ENCODE data around the gene IL25. TPM values are rescaled to one million over a fixed set of nuclear protein-coding genes. Genes with fewer than 3 reads are reported as not detected.
A peak's percentile ranks its signal among the peaks of the same experiment; 100 is the strongest.

Gene IL25
- total RNA-seq, 4 donors from 2014 or later: not detected

DNA sequence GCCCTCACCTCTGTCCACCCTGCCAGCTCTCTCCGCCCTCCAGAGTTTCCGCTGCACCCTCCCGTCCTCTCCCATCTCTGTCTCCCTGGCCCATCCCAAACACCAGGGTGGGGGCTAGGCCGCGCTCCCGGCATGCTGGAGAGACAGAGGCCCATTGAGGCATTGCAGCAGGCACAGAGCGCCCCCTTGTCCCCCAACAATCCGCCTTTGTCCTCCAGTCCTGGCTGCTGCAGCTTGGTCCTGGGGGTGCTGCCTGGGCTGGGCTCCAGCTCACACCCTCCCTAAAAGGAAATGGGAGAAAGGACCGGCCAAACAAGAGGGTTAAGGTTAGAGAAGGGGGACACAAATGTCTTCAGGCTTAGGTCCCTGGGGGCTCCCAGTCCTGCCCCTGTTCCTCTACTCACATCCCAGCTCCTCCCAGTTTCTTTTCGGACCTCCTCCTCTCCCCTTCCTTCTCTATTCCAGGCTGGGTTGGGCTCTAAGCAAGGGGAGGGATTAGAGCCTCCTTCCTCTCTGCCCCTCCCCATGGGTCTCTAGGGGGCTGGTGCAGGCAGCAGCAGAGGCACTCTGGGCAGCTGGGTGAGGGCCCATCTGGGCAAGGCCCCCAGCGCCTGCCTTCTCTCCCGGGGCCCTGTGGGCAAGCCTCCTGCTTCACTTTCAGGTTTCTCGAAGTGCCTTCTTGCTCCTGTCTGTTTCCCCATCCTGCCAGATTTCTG lies 4.0 kb downstream of the IL25 start, which contains the start of gene CMTM5:
TSS of gene CMTM5 (plus strand) at position 565 of the 716 bp plus-strand sequence. CDS start 206 bp downstream, outside the sequence.
- DNase-seq: no peak
- Histone ChIP-seq H3K9me3 (no peaks in the 10 kb centered on the region), H3K4me1 (peaks cover 0 to 6% (median 0%) of the 10 kb centered on the region in 4 donors), H3K36me3 (no peaks in the 10 kb centered on the region), H3K4me3 (no peak within 1 kb of the TSS), H3K27ac (peak within 1 kb of the TSS in 2 of 4 donors; percentile 27 to 38), H3K27me3 (no peaks in the 10 kb centered on the region)
- in situ Hi-C loops (cut with MboI; ENCODE audit: low pct_ligation_motif_present in 1 of 4, low pct_unique_long_range_greater_than_20kb in 1 of 4, low sequenced_read_pairs in 3 of 4) (loop anchor here in 1 of 4 donors (25.0 kb wide), 1 partner anchor 114 kb away; no protein-coding TSS in a partner anchor), intact Hi-C loops (cut with DNase I; ENCODE audit: low total_unique reads) (no loop called here)
- no peak for TF ChIP-seq CTCF (IDR thresholded peaks at IDR 0.05)
- TF ChIP-seq POLR2A (IDR thresholded peaks at IDR 0.05): no peak
- TF ChIP-seq EP300 (IDR thresholded peaks at IDR 0.05; ENCODE audit: low read depth): no peak
- TF ChIP-seq POLR2AphosphoS5 (IDR thresholded peaks at IDR 0.05): no peak
- WGBS, 2 donors (ENCODE audit: low coverage in 1 of 2): 64 to 87% methylated on average over 3 to 13 of the region's 13 CpGs

GRCh38 chr14:23377198-23377550 lies 4.6 kb downstream of the IL25 start:
- no peak for DNase-seq
- intact Hi-C loops (cut with DNase I; ENCODE audit: low total_unique reads) (no loop called here), in situ Hi-C loops (cut with MboI; ENCODE audit: low pct_ligation_motif_present in 1 of 4, low pct_unique_long_range_greater_than_20kb in 1 of 4, low sequenced_read_pairs in 3 of 4) (loop anchor here in 1 of 4 donors (25.0 kb wide), 1 partner anchor 115 kb away; no protein-coding TSS in a partner anchor)
- Histone ChIP-seq H3K9me3 (no peaks in the 10 kb centered on the region), H3K4me1 (peaks cover 0 to 6% (median 0%) of the 10 kb centered on the region in 4 donors), H3K27me3 (no peaks in the 10 kb centered on the region), H3K4me3 (no peak overlapping the region), H3K36me3 (no peaks in the 10 kb centered on the region), H3K27ac (peak overlapping the region in 2 of 4 donors; percentile 27 to 38)
- 80% methylated on average over 11 of the region's 11 CpGs; no CpG with 5 or more reads in 1 of the 2 donors for WGBS, 2 donors (ENCODE audit: low coverage in 1 of 2)
- TF ChIP-seq POLR2A (IDR thresholded peaks at IDR 0.05) (no peak), EP300 (IDR thresholded peaks at IDR 0.05; ENCODE audit: low read depth) (no peak), CTCF (IDR thresholded peaks at IDR 0.05) (no peak), POLR2AphosphoS5 (IDR thresholded peaks at IDR 0.05) (no peak)

GRCh38 chr14:23377573-23378563 lies 5.3 kb downstream of the IL25 start:
- TF ChIP-seq EP300 (IDR thresholded peaks at IDR 0.05; ENCODE audit: low read depth): no peak
- TF ChIP-seq POLR2AphosphoS5 (IDR thresholded peaks at IDR 0.05): no peak
- TF ChIP-seq POLR2A (IDR thresholded peaks at IDR 0.05): no peak
- no peak for TF ChIP-seq CTCF (IDR thresholded peaks at IDR 0.05)
- H3K4me3 ChIP-seq: no peak overlapping the region
- in situ Hi-C loops (cut with MboI; ENCODE audit: low pct_ligation_motif_present in 1 of 4, low pct_unique_long_range_greater_than_20kb in 1 of 4, low sequenced_read_pairs in 3 of 4): loop anchor here in 1 of 4 donors (25.0 kb wide), 1 partner anchor 116 kb away; no protein-coding TSS in a partner anchor
- peaks cover 0 to 6% (median 0%) of the 10 kb centered on the region in 4 donors for H3K4me1 ChIP-seq
- intact Hi-C loops (cut with DNase I; ENCODE audit: low total_unique reads): loop anchor here (2.0 kb wide), 1 partner anchor 111 kb away; no protein-coding TSS in a partner anchor
- peak overlapping the region in 1 of 4 donors; percentile 38 for H3K27ac ChIP-seq
- 81 to 96% methylated on average over 8 to 14 of the region's 14 CpGs for WGBS, 2 donors (ENCODE audit: low coverage in 1 of 2)
- no peaks in the 10 kb centered on the region for H3K27me3 ChIP-seq
- no peaks in the 10 kb centered on the region for H3K9me3 ChIP-seq
- no peaks in the 10 kb centered on the region for H3K36me3 ChIP-seq
- DNase-seq: no peak
